ENCODE results near the gene LRRC43. TPM values are rescaled to one million over a fixed set of nuclear protein-coding genes. Genes with fewer than 3 reads are reported as not detected.

LRRC43 gene
- total and polyA plus RNA-seq, 10 of the 15 experiments (the other 5 are each of a cell fraction or from before 2014, with no cell fraction given) = 0.23 TPM; not detected in 9

DNA sequence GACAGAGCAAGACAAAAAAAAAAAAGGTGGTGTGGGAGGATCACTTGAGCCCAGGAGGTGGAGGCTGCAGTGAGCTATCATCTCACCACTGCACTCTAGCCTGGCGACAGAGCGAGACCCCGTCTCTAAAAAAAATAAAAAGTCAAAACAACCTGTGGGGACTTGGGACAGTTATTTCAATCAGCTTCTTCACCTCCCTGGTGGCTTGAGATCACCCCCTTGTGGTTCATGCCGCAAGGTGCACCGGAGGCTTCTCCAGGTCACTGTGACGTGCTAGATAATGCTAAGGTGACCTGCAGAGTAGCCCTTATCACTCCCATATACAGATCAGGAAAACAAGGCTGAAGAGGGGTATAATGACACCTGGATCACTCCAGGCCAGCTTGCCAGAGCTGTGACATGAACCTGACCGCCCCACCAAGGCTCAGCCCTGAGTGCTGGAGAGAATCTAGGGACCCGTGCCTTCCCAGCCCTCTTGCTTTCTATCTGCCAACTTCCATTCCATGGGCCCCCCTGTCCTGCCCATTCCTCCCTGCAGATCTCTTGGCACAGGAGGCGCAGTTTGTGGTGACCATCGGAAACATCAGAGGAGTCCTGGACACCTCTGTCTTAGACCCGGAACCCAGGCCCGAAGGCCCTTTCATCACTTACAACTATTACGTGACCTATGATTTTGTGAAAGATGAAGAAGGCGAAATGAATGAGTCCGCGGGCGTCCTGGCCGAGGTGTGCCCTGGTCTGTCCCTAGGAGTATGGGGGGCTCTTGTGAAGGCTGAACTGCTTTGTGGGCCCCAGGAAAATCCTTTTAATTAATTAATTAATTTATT is 8.1 kb downstream of the LRRC43 start (continued):
- TF ChIP-seq NFXL1 (IDR thresholded peaks at IDR 0.05; ENCODE audit: borderline replicate concordance) = no peak
- TF ChIP-seq ZNF217 (IDR thresholded peaks at IDR 0.05) = no peak
- TF ChIP-seq ZNF592 (IDR thresholded peaks at IDR 0.05) = no peak
- TF ChIP-seq NR2F1 (conservative IDR thresholded peaks at IDR 0.05) = no peak
- no peak for TF ChIP-seq WRNIP1 (IDR thresholded peaks at IDR 0.05; ENCODE audit: borderline replicate concordance, low read depth, low read length)
- no peak for TF ChIP-seq RELA (IDR thresholded peaks at IDR 0.05; ENCODE audit: borderline replicate concordance, partially characterized antibody)
- no peak for TF ChIP-seq E2F4 (IDR thresholded peaks at IDR 0.05; ENCODE audit: low read depth, low read length)
- TF ChIP-seq CREM (IDR thresholded peaks at IDR 0.05; ENCODE audit: low read depth) = 0 out of 2 replicates have a peak, but pooled peaks have one; percentile 35
- TF ChIP-seq FOXM1 (IDR thresholded peaks at IDR 0.05; ENCODE audit: low read depth, low read length) = 0 out of 2 replicates have a peak, but pooled peaks have one; percentile 33
- no peak for TF ChIP-seq IRF4 (IDR thresholded peaks at IDR 0.05; ENCODE audit: low read depth, low read length)
- TF ChIP-seq, protein P1, sequence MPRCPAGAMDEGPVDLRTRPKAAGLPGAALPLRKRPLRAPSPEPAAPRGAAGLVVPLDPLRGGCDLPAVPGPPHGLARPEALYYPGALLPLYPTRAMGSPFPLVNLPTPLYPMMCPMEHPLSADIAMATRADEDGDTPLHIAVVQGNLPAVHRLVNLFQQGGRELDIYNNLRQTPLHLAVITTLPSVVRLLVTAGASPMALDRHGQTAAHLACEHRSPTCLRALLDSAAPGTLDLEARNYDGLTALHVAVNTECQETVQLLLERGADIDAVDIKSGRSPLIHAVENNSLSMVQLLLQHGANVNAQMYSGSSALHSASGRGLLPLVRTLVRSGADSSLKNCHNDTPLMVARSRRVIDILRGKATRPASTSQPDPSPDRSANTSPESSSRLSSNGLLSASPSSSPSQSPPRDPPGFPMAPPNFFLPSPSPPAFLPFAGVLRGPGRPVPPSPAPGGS (IDR thresholded peaks at IDR 0.05; ENCODE audit: borderline replicate concordance, insufficient read depth, low read depth, low read length, poor library complexity, severe bottlenecking) = no peak
- TF ChIP-seq, protein P2, sequence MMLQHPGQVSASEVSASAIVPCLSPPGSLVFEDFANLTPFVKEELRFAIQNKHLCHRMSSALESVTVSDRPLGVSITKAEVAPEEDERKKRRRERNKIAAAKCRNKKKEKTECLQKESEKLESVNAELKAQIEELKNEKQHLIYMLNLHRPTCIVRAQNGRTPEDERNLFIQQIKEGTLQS (IDR thresholded peaks at IDR 0.05; ENCODE audit: borderline replicate concordance, extremely low read depth, low read depth, low read length) = no peak
- TF ChIP-seq, protein P3, sequence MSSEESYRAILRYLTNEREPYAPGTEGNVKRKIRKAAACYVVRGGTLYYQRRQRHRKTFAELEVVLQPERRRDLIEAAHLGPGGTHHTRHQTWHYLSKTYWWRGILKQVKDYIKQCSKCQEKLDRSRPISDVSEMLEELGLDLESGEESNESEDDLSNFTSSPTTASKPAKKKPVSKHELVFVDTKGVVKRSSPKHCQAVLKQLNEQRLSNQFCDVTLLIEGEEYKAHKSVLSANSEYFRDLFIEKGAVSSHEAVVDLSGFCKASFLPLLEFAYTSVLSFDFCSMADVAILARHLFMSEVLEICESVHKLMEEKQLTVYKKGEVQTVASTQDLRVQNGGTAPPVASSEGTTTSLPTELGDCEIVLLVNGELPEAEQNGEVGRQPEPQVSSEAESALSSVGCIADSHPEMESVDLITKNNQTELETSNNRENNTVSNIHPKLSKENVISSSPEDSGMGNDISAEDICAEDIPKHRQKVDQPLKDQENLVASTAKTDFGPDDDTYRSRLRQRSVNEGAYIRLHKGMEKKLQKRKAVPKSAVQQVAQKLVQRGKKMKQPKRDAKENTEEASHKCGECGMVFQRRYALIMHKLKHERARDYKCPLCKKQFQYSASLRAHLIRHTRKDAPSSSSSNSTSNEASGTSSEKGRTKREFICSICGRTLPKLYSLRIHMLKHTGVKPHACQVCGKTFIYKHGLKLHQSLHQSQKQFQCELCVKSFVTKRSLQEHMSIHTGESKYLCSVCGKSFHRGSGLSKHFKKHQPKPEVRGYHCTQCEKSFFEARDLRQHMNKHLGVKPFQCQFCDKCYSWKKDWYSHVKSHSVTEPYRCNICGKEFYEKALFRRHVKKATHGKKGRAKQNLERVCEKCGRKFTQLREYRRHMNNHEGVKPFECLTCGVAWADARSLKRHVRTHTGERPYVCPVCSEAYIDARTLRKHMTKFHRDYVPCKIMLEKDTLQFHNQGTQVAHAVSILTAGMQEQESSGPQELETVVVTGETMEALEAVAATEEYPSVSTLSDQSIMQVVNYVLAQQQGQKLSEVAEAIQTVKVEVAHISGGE (CRISPR knock-in tag; IDR thresholded peaks at IDR 0.05) = no peak
- no peak for TF ChIP-seq ZBED1 (IDR thresholded peaks at IDR 0.05; ENCODE audit: borderline replicate concordance)
- no peak for TF ChIP-seq RB1 (IDR thresholded peaks at IDR 0.05; ENCODE audit: borderline replicate concordance)
- TF ChIP-seq ZNF24 (IDR thresholded peaks at IDR 0.05) = no peak
- TF ChIP-seq ZNF274 (IDR thresholded peaks at IDR 0.05; ENCODE audit: insufficient read depth, insufficient read length) = no peak
- TF ChIP-seq CHD2 (IDR thresholded peaks at IDR 0.05; ENCODE audit: borderline replicate concordance, low read depth, low read length) = no peak
- no peak for TF ChIP-seq IKZF1 (conservative IDR thresholded peaks at IDR 0.05)
- TF ChIP-seq POU2F2 (IDR thresholded peaks at IDR 0.05; ENCODE audit: borderline replicate concordance, low read depth, low read length) = no peak

All from GM12878 (cell line).